IPS-15b (cell line): ENCODE measurements around the gene NCLN.

Experiments
- H3K27me3 ChIP-seq: one replicate; pipeline ENCODE4 v1.6.1; 2013; ENCODE audit warnings: low read length; ENCODE audit not compliant: control insufficient read depth, insufficient read depth
- H3K36me3 ChIP-seq: one replicate; pipeline ENCODE4 v1.6.1; 2013; ENCODE audit warnings: low read length; ENCODE audit not compliant: control insufficient read depth, insufficient read depth
- H3K4me1 ChIP-seq: one replicate; pipeline ENCODE4 v1.6.1; 2013; ENCODE audit warnings: mild to moderate bottlenecking, low read length; ENCODE audit not compliant: control insufficient read depth, insufficient read depth
- H3K4me3 ChIP-seq: one replicate; pipeline ENCODE4 v1.5.1; 2013; ENCODE audit warnings: low read depth, low read length
- H3K9ac ChIP-seq: one replicate; pipeline ENCODE4 v1.6.1; 2013; ENCODE audit warnings: low read depth, mild to moderate bottlenecking, low read length
- H3K9me3 ChIP-seq: one replicate; pipeline ENCODE4 v1.6.1; 2013; ENCODE audit warnings: mild to moderate bottlenecking, low read length; ENCODE audit not compliant: control insufficient read depth, insufficient read depth

The NCLN gene

GRCh38 chr19:3185461-3186159, at the start of gene NCLN:
TSS of gene NCLN (plus strand) at chr19:3185930. CDS start at chr19:3186031, 101 bp downstream.
- H3K36me3 ChIP-seq, result peaks cover 18% of the 10 kb centered on the region

GRCh38 chr19:3135961-3136683, 49.6 kb upstream of the NCLN start, which contains the start of gene GNA15:
TSS of gene GNA15 (plus strand) at chr19:3136033. CDS start at chr19:3136451, 418 bp downstream.
- Histone ChIP-seq H3K9ac (no peak within 1 kb of the TSS), H3K36me3 (no peaks in the 10 kb centered on the region), H3K27me3 (no peaks in the 10 kb centered on the region), H3K4me1 (no peaks in the 10 kb centered on the region), H3K9me3 (no peaks in the 10 kb centered on the region), H3K4me3 (no peak within 1 kb of the TSS)

More at GRCh38 chr19:3185461-3186159, at the start of gene NCLN:
- Histone ChIP-seq H3K27me3 (no peaks in the 10 kb centered on the region), H3K4me3 (peak within 1 kb of the TSS; percentile 87), H3K9me3 (no peaks in the 10 kb centered on the region), H3K9ac (peak within 1 kb of the TSS; percentile 85), H3K4me1 (peaks cover 3% of the 10 kb centered on the region)

- H3K9me3 ChIP-seq, result no peaks in the 10 kb centered on the region
- H3K9ac ChIP-seq, result no peak overlapping the region
- H3K36me3 ChIP-seq, result no peaks in the 10 kb centered on the region
- no peak overlapping the region for H3K4me3 ChIP-seq
- no peaks in the 10 kb centered on the region for H3K4me1 ChIP-seq
- no peaks in the 10 kb centered on the region for H3K27me3 ChIP-seq
These were observed 49.1 kb upstream of the NCLN start for GRCh38 chr19:3136684-3137055.

- H3K9ac ChIP-seq, result no peak overlapping the region
These were observed 48.6 kb upstream of the NCLN start for GRCh38 chr19:3137119-3137518.

GRCh38 chr19:3138268-3138667, 47.5 kb upstream of the NCLN start:
- no peaks in the 10 kb centered on the region for H3K9me3 ChIP-seq
- no peaks in the 10 kb centered on the region for H3K36me3 ChIP-seq
- no peaks in the 10 kb centered on the region for H3K4me1 ChIP-seq
- H3K4me3 ChIP-seq, result no peak overlapping the region
- H3K27me3 ChIP-seq, result no peaks in the 10 kb centered on the region
- H3K9ac ChIP-seq, result no peak overlapping the region

More at GRCh38 chr19:3137119-3137518, 48.6 kb upstream of the NCLN start:
- no peaks in the 10 kb centered on the region for H3K36me3 ChIP-seq
- H3K9me3 ChIP-seq, result no peaks in the 10 kb centered on the region
- no peaks in the 10 kb centered on the region for H3K27me3 ChIP-seq
- H3K4me3 ChIP-seq, result no peak overlapping the region
- no peaks in the 10 kb centered on the region for H3K4me1 ChIP-seq

GRCh38 chr19:3140667-3141038, 45.1 kb upstream of the NCLN start:
- no peaks in the 10 kb centered on the region for H3K4me1 ChIP-seq
- H3K9ac ChIP-seq, result no peak overlapping the region
- no peaks in the 10 kb centered on the region for H3K27me3 ChIP-seq
- no peaks in the 10 kb centered on the region for H3K9me3 ChIP-seq
- H3K36me3 ChIP-seq, result no peaks in the 10 kb centered on the region
- H3K4me3 ChIP-seq, result no peak overlapping the region

- Histone ChIP-seq H3K4me1 (no peaks in the 10 kb centered on the region), H3K27me3 (no peaks in the 10 kb centered on the region), H3K36me3 (no peaks in the 10 kb centered on the region), H3K9me3 (no peaks in the 10 kb centered on the region), H3K4me3 (no peak overlapping the region), H3K9ac (no peak overlapping the region)
These were observed 43.4 kb upstream of the NCLN start for GRCh38 chr19:3142292-3142670.

- Histone ChIP-seq H3K36me3 (no peaks in the 10 kb centered on the region), H3K9me3 (no peaks in the 10 kb centered on the region), H3K27me3 (no peaks in the 10 kb centered on the region), H3K9ac (no peak overlapping the region), H3K4me3 (no peak overlapping the region), H3K4me1 (no peaks in the 10 kb centered on the region)
These were observed 42.9 kb upstream of the NCLN start for GRCh38 chr19:3142781-3143337.

- H3K36me3 ChIP-seq, result no peaks in the 10 kb centered on the region
- no peaks in the 10 kb centered on the region for H3K4me1 ChIP-seq
- H3K4me3 ChIP-seq, result no peak overlapping the region
- H3K9me3 ChIP-seq, result no peaks in the 10 kb centered on the region
- H3K9ac ChIP-seq, result no peak overlapping the region
- H3K27me3 ChIP-seq, result no peaks in the 10 kb centered on the region
These were observed 39.6 kb upstream of the NCLN start for GRCh38 chr19:3145909-3146676.

GRCh38 chr19:3146677-3147100, 39.0 kb upstream of the NCLN start:
- Histone ChIP-seq H3K27me3 (no peaks in the 10 kb centered on the region), H3K4me3 (no peak overlapping the region), H3K4me1 (no peaks in the 10 kb centered on the region), H3K9me3 (no peaks in the 10 kb centered on the region), H3K9ac (no peak overlapping the region), H3K36me3 (no peaks in the 10 kb centered on the region)

- no peak overlapping the region for H3K4me3 ChIP-seq
- no peaks in the 10 kb centered on the region for H3K9me3 ChIP-seq
- H3K27me3 ChIP-seq, result no peaks in the 10 kb centered on the region
- no peaks in the 10 kb centered on the region for H3K36me3 ChIP-seq
- no peak overlapping the region for H3K9ac ChIP-seq
- H3K4me1 ChIP-seq, result no peaks in the 10 kb centered on the region
These were observed 37.2 kb upstream of the NCLN start for GRCh38 chr19:3148503-3148902.
